ENCODE results near the gene GRWD1. TPM values are rescaled to one million over a fixed set of nuclear protein-coding genes. Genes with fewer than 3 reads are reported as not detected.

The GRWD1 gene
- total RNA-seq, 1 experiment from 2014 or later, result 64.8 TPM

- Histone ChIP-seq H3K4me3 (replicated peaks in 1 of 2; ENCODE audit: low read depth in 1 of 2, low read length in 2 of 2) (peak overlapping the region; percentile 73 to 99; a peak in 3 of 4 replicates), H3K27me3 (ENCODE audit: insufficient read depth, low read length) (no peaks in the 10 kb centered on the region), H3K4me2 (ENCODE audit: low read length) (peak overlapping the region; percentile 83), H4K20me1 (ENCODE audit: insufficient read depth) (no peaks in the 10 kb centered on the region; the same call in 1 of the 2 replicates), H3K79me2 (ENCODE audit: insufficient read depth, low read length) (peaks cover 35% of the 10 kb centered on the region), H2AFZ (ENCODE audit: low read depth, low read length, poor library complexity, severe bottlenecking) (no peak overlapping the region), H3K9ac (ENCODE audit: low read length) (peak overlapping the region; percentile 98; the same call in 1 of the 2 replicates), H3K27ac (ENCODE audit: low read depth, low read length) (peak overlapping the region; percentile 85), H3K4me1 (ENCODE audit: control insufficient read depth in 1 of 2, insufficient read depth in 2 of 2, low read length in 2 of 2) (peaks cover 8 to 20% of the 10 kb centered on the region in 2 experiments), H3K9me3 (ENCODE audit: control insufficient read depth in 1 of 2, insufficient read depth in 1 of 2, low read depth in 1 of 2, low read length in 2 of 2) (no peaks in the 10 kb centered on the region), H3K36me3 (ENCODE audit: control insufficient read depth in 1 of 2, insufficient read depth in 2 of 2, low read length in 2 of 2) (peaks cover 12 to 21% of the 10 kb centered on the region in 2 experiments), H3K9me2 (ENCODE audit: insufficient read depth) (no peaks in the 10 kb centered on the region)
- TF ChIP-seq FOSL1 (IDR thresholded peaks at IDR 0.05; ENCODE audit: low read depth), result no peak
- no peak for TF ChIP-seq YY1 (IDR thresholded peaks at IDR 0.05; ENCODE audit: extremely low read depth, insufficient replicate concordance, low read depth, low read length)
- no peak for TF ChIP-seq SIN3A (IDR thresholded peaks at IDR 0.05; ENCODE audit: low read depth)
- TF ChIP-seq TCF7L2 (IDR thresholded peaks at IDR 0.05; ENCODE audit: borderline replicate concordance, extremely low read depth, insufficient read depth, insufficient read length), result no peak
- no peak for TF ChIP-seq SP1 (IDR thresholded peaks at IDR 0.05; ENCODE audit: low read depth)
- TF ChIP-seq POLR2AphosphoS5 (IDR thresholded peaks at IDR 0.05; ENCODE audit: low read depth, low read length), result no peak
- no peak for TF ChIP-seq POLR2A (IDR thresholded peaks at IDR 0.05; ENCODE audit: borderline replicate concordance, extremely low read depth, insufficient read depth, insufficient read length)
- TF ChIP-seq ZNF274 (IDR thresholded peaks at IDR 0.05; ENCODE audit: low read depth, low read length), result no peak
- no peak for TF ChIP-seq CEBPB (IDR thresholded peaks at IDR 0.05; ENCODE audit: low read depth)
- no peak for TF ChIP-seq JUND (IDR thresholded peaks at IDR 0.05)
- TF ChIP-seq, protein P1, sequence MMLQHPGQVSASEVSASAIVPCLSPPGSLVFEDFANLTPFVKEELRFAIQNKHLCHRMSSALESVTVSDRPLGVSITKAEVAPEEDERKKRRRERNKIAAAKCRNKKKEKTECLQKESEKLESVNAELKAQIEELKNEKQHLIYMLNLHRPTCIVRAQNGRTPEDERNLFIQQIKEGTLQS (IDR thresholded peaks at IDR 0.05), result no peak
- TF ChIP-seq EZH2 (IDR thresholded peaks at IDR 0.05), result no peak
- TF ChIP-seq MAX (IDR thresholded peaks at IDR 0.05), result no peak
- TF ChIP-seq EZH2phosphoT487 (IDR thresholded peaks at IDR 0.05; ENCODE audit: borderline replicate concordance), result no peak
- TF ChIP-seq CTCF (IDR thresholded peaks at IDR 0.05 in 2 of 3, conservative IDR thresholded peaks at IDR 0.05 in 1 of 3; ENCODE audit: borderline replicate concordance in 1 of 3, insufficient read depth in 1 of 3, low read depth in 2 of 3, low read length in 2 of 3), result no peak
- TF ChIP-seq ZFX (IDR thresholded peaks at IDR 0.05), result no peak
- TF ChIP-seq SRF (IDR thresholded peaks at IDR 0.05; ENCODE audit: low read depth), result no peak
- no TSS peak for BruUV-seq (replicated peaks)
- intact Hi-C loops (cut with micrococcal nuclease), result no loop called here
- ChIA-PET RAD21 (ENCODE audit: low non-redundant PET in 1 of 2, low total read pairs in 2 of 2, uncharacterized antibody in 2 of 2, unreplicated experiment in 2 of 2) (no interaction called here), POLR2A (no interaction called here), CTCF (interaction anchor here (1.0 to 1.9 kb wide), 2 partner anchors 49 to 130 kb away, joined by 5 to 8 read pairs; no protein-coding TSS in a partner anchor)
- DNase-seq (ENCODE audit: low read depth, low spot score) (no peak), ATAC-seq (no peak)
Measured at GRCh38 chr19:48444129-48444935, 1.5 kb upstream of the GRWD1 start.
